Measurements from ENCODE around the gene ARID5A.
A peak's percentile ranks its signal among the peaks of the same experiment; 100 is the strongest.

ARID5A gene

GRCh38 chr2:96509114-96509846, 27.3 kb upstream of the ARID5A start:
- H3K4me3 ChIP-seq (ENCODE audit: low read length): peak overlapping the region; percentile 55; the same call in 1 of the 2 replicates
- H3K27me3 ChIP-seq (ENCODE audit: insufficient read depth, low read length): peaks cover 31% of the 10 kb centered on the region
- no peaks in the 10 kb centered on the region for H3K36me3 ChIP-seq (ENCODE audit: insufficient read depth, low read depth, low read length)
- H3K27ac ChIP-seq (ENCODE audit: low read length): no peak overlapping the region
- peak overlapping the region; percentile 15; the same call in 1 of the 2 replicates for H3K9ac ChIP-seq (ENCODE audit: low read depth, low read length)
- H3K4me1 ChIP-seq (ENCODE audit: insufficient read depth, low read length): no peaks in the 10 kb centered on the region
- no peaks in the 10 kb centered on the region for H3K9me3 ChIP-seq (ENCODE audit: insufficient read depth, low read depth, low read length)

- no peaks in the 10 kb centered on the region for H3K4me1 ChIP-seq (ENCODE audit: insufficient read depth, low read length)
- peak overlapping the region; percentile 55; the same call in 1 of the 2 replicates for H3K4me3 ChIP-seq (ENCODE audit: low read length)
- H3K36me3 ChIP-seq (ENCODE audit: insufficient read depth, low read depth, low read length): no peaks in the 10 kb centered on the region
- H3K27me3 ChIP-seq (ENCODE audit: insufficient read depth, low read length): peaks cover 31% of the 10 kb centered on the region
- H3K9me3 ChIP-seq (ENCODE audit: insufficient read depth, low read depth, low read length): no peaks in the 10 kb centered on the region
- H3K27ac ChIP-seq (ENCODE audit: low read length): no peak overlapping the region
- peak overlapping the region; percentile 15; the same call in 1 of the 2 replicates for H3K9ac ChIP-seq (ENCODE audit: low read depth, low read length)
Measured at GRCh38 chr2:96509847-96510230, 26.7 kb upstream of the ARID5A start.

- Histone ChIP-seq H3K9ac (ENCODE audit: low read depth, low read length) (no peak overlapping the region), H3K27ac (ENCODE audit: low read length) (no peak overlapping the region), H3K9me3 (ENCODE audit: insufficient read depth, low read depth, low read length) (no peaks in the 10 kb centered on the region), H3K4me1 (ENCODE audit: insufficient read depth, low read length) (no peaks in the 10 kb centered on the region), H3K36me3 (ENCODE audit: insufficient read depth, low read depth, low read length) (no peaks in the 10 kb centered on the region), H3K4me3 (ENCODE audit: low read length) (no peak overlapping the region), H3K27me3 (ENCODE audit: insufficient read depth, low read length) (peaks cover 31% of the 10 kb centered on the region)
Measured at GRCh38 chr2:96510931-96511595, 25.5 kb upstream of the ARID5A start.

GRCh38 chr2:96511851-96512250, 24.7 kb upstream of the ARID5A start:
- H3K9me3 ChIP-seq (ENCODE audit: insufficient read depth, low read depth, low read length): no peaks in the 10 kb centered on the region
- peaks cover 31% of the 10 kb centered on the region for H3K27me3 ChIP-seq (ENCODE audit: insufficient read depth, low read length)
- no peak overlapping the region for H3K9ac ChIP-seq (ENCODE audit: low read depth, low read length)
- no peaks in the 10 kb centered on the region for H3K4me1 ChIP-seq (ENCODE audit: insufficient read depth, low read length)
- H3K36me3 ChIP-seq (ENCODE audit: insufficient read depth, low read depth, low read length): no peaks in the 10 kb centered on the region
- H3K4me3 ChIP-seq (ENCODE audit: low read length): no peak overlapping the region
- H3K27ac ChIP-seq (ENCODE audit: low read length): no peak overlapping the region

GRCh38 chr2:96512341-96512740, 24.2 kb upstream of the ARID5A start:
- Histone ChIP-seq H3K9me3 (ENCODE audit: insufficient read depth, low read depth, low read length) (peaks cover 2% of the 10 kb centered on the region; the same call in 1 of the 2 replicates), H3K36me3 (ENCODE audit: insufficient read depth, low read depth, low read length) (no peaks in the 10 kb centered on the region), H3K4me1 (ENCODE audit: insufficient read depth, low read length) (no peaks in the 10 kb centered on the region), H3K9ac (ENCODE audit: low read depth, low read length) (no peak overlapping the region), H3K27ac (ENCODE audit: low read length) (no peak overlapping the region), H3K4me3 (ENCODE audit: low read length) (no peak overlapping the region), H3K27me3 (ENCODE audit: insufficient read depth, low read length) (peaks cover 31% of the 10 kb centered on the region)

DNA sequence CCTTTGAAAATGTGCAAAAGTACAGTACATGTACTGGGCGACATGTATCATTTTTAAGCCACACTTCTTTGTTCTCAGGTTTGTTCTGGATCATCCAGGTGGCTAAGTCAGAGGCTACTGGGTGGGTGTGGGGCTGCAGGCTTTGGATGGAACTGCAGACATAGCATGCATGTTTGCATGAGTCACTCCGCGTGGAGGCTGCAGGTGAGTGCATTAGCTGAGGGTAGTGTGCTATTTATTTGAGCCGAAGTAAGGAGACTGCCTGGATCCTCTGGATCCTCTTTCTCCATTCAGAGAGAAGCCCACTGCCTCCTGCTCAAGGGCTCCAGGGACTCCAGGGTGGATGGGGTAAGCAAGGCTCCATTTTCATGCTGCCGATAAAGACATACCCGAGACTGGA, 22.0 kb upstream of the ARID5A start:
- Histone ChIP-seq H3K36me3 (ENCODE audit: insufficient read depth, low read depth, low read length) (no peaks in the 10 kb centered on the region), H3K4me3 (ENCODE audit: low read length) (no peak overlapping the region), H3K4me1 (ENCODE audit: insufficient read depth, low read length) (no peaks in the 10 kb centered on the region), H3K9ac (ENCODE audit: low read depth, low read length) (no peak overlapping the region), H3K9me3 (ENCODE audit: insufficient read depth, low read depth, low read length) (peaks cover 4% of the 10 kb centered on the region; the same call in 1 of the 2 replicates), H3K27me3 (ENCODE audit: insufficient read depth, low read length) (peaks cover 19% of the 10 kb centered on the region), H3K27ac (ENCODE audit: low read length) (no peak overlapping the region)

- H3K4me1 ChIP-seq (ENCODE audit: insufficient read depth, low read length): no peaks in the 10 kb centered on the region
- H3K9ac ChIP-seq (ENCODE audit: low read depth, low read length): no peak overlapping the region
- no peak overlapping the region for H3K4me3 ChIP-seq (ENCODE audit: low read length)
- H3K9me3 ChIP-seq (ENCODE audit: insufficient read depth, low read depth, low read length): peaks cover 4% of the 10 kb centered on the region; the same call in 1 of the 2 replicates
- no peaks in the 10 kb centered on the region for H3K27me3 ChIP-seq (ENCODE audit: insufficient read depth, low read length)
- no peaks in the 10 kb centered on the region for H3K36me3 ChIP-seq (ENCODE audit: insufficient read depth, low read depth, low read length)
- H3K27ac ChIP-seq (ENCODE audit: low read length): no peak overlapping the region
Measured at GRCh38 chr2:96517079-96517478, 19.5 kb upstream of the ARID5A start.

- Histone ChIP-seq H3K27ac (ENCODE audit: low read length) (no peak overlapping the region), H3K4me1 (ENCODE audit: insufficient read depth, low read length) (no peaks in the 10 kb centered on the region), H3K4me3 (ENCODE audit: low read length) (no peak overlapping the region), H3K36me3 (ENCODE audit: insufficient read depth, low read depth, low read length) (no peaks in the 10 kb centered on the region), H3K9me3 (ENCODE audit: insufficient read depth, low read depth, low read length) (peaks cover 4% of the 10 kb centered on the region; the same call in 1 of the 2 replicates), H3K9ac (ENCODE audit: low read depth, low read length) (no peak overlapping the region), H3K27me3 (ENCODE audit: insufficient read depth, low read length) (peaks cover 8% of the 10 kb centered on the region; the same call in 1 of the 2 replicates)
Measured at GRCh38 chr2:96520231-96520630, 16.3 kb upstream of the ARID5A start.

- H3K4me3 ChIP-seq (ENCODE audit: low read length): no peak overlapping the region
Measured at GRCh38 chr2:96520697-96521096, 15.9 kb upstream of the ARID5A start.

GRCh38 chr2:96521219-96521618, 15.3 kb upstream of the ARID5A start:
- Histone ChIP-seq H3K9me3 (ENCODE audit: insufficient read depth, low read depth, low read length) (peaks cover 4% of the 10 kb centered on the region; the same call in 1 of the 2 replicates), H3K36me3 (ENCODE audit: insufficient read depth, low read depth, low read length) (no peaks in the 10 kb centered on the region), H3K9ac (ENCODE audit: low read depth, low read length) (no peak overlapping the region), H3K4me1 (ENCODE audit: insufficient read depth, low read length) (no peaks in the 10 kb centered on the region), H3K27me3 (ENCODE audit: insufficient read depth, low read length) (peaks cover 17% of the 10 kb centered on the region), H3K27ac (ENCODE audit: low read length) (no peak overlapping the region), H3K4me3 (ENCODE audit: low read length) (no peak overlapping the region)

More at GRCh38 chr2:96520697-96521096, 15.9 kb upstream of the ARID5A start:
- peaks cover 12% of the 10 kb centered on the region for H3K27me3 ChIP-seq (ENCODE audit: insufficient read depth, low read length)
- no peak overlapping the region for H3K9ac ChIP-seq (ENCODE audit: low read depth, low read length)
- no peak overlapping the region for H3K27ac ChIP-seq (ENCODE audit: low read length)
- H3K4me1 ChIP-seq (ENCODE audit: insufficient read depth, low read length): no peaks in the 10 kb centered on the region
- peaks cover 4% of the 10 kb centered on the region; the same call in 1 of the 2 replicates for H3K9me3 ChIP-seq (ENCODE audit: insufficient read depth, low read depth, low read length)
- no peaks in the 10 kb centered on the region for H3K36me3 ChIP-seq (ENCODE audit: insufficient read depth, low read depth, low read length)

DNA sequence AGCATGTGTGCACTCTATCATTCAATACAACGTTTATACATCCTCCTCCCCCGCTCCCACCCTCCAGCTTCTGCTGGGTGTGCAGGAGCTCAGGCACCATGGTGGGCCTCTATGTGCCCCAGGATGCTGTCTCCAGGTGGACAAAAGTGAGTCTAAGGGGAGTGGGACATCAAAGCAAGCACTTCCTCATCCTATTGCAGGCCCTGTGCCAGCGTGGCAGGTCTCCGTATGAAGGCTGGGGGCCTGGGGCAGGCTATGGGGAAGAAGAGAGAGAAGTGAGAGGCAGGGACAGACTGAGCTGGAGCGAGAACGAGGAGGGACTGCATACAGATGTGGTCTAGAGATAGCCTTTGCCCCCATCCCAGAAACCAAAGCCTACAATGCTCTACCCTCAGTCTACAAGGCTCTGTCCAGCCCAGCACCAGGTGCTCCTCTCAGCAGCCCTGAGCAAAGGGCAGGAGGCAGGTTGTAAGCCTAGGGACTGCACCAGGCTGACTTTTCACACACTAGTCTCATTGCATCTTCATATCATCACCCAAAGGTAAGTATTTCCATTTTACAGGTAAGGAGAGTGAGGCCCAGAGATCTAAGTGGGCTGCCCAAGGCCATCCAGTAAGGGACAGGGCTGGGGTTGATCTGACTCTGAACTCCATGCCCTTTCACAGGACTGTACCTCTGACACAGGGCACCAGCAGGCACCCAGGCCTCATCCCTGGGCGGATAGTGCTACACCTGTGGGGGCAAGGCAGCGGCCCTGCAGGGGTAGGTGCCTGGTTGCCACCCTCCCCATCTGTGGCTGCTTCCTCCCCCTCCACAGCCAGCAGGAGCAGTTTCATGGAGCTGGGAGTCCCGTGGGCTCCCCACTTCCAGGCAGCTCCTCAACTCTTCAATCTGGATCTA, 14.0 kb upstream of the ARID5A start:
- no peak overlapping the region for H3K9ac ChIP-seq (ENCODE audit: low read depth, low read length)
- no peak overlapping the region for H3K4me3 ChIP-seq (ENCODE audit: low read length)
- peaks cover 28% of the 10 kb centered on the region for H3K27me3 ChIP-seq (ENCODE audit: insufficient read depth, low read length)
- no peak overlapping the region for H3K27ac ChIP-seq (ENCODE audit: low read length)
- no peaks in the 10 kb centered on the region for H3K36me3 ChIP-seq (ENCODE audit: insufficient read depth, low read depth, low read length)
- no peaks in the 10 kb centered on the region for H3K9me3 ChIP-seq (ENCODE audit: insufficient read depth, low read depth, low read length)
- H3K4me1 ChIP-seq (ENCODE audit: insufficient read depth, low read length): no peaks in the 10 kb centered on the region; the same call in 1 of the 2 replicates
